Transverse colon (tissue), 3 donors: ENCODE data around the gene ANKRD44.

Experiments used
- CTCF ChIP-seq, 5 experiments: fragments of 200-600 bp in 3 of 5; fragments of 450-650 bp in 2 of 5; sonication (generic) in 3 of 5; IDR thresholded peaks; 1 replicate in 2 of 5; 2 replicates in 3 of 5; pipeline ENCODE4 v1.5.1; 2016 to 2017; ENCODE audit warnings: antibody characterized with exemption in 5 of 5, inconsistent platforms in 3 of 5, mild to moderate bottlenecking in 2 of 5, moderate library complexity in 1 of 5
- POLR2A ChIP-seq: fragments of 450-650 bp; IDR thresholded peaks from one replicate; pipeline ENCODE4 v1.6.1; 2016; ENCODE audit warnings: antibody characterized with exemption, mild to moderate bottlenecking, moderate library complexity

DNA sequence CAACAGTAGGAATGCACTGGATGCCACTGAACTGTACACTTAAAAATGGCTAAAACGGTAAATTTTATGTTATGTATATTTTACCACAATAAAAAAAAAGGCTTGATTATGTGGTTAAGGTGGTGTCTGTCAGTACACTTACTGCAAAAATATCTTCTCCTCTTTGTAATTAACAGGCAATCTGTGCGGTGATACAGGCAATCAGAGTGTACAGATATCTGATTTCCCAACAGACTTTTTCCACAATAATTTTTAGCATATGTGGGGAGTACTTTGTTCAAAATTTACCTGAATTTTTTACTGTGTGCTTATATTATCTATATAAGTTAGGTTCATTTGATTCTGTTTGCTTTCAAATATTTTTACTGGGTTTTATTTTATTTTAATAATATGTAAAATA, 209.1 kb downstream of the ANKRD44 start:
- TF ChIP-seq POLR2A (no peak), CTCF (IDR thresholded peaks at IDR 0.05) (no peak)
